Activated CD8-positive, alpha-beta memory T cell treated with anti-CD3 and anti-CD28 coated beads, Interleukin-2, amount 10 ng/mL, durations not matched to agents 7 days and 5 days (primary cell): Measurements from ENCODE around the gene SLC2A9. TPM values are rescaled to one million over a fixed set of nuclear protein-coding genes. Genes with fewer than 3 reads are reported as not detected.

ENCODE experiments used
- ATAC-seq: fragments of 150-1000 bp; cut with Tn5 transposase; one replicate; pipeline ENCODE4 v1.10.0; 2021; ENCODE audit warnings: moderate library complexity
- CTCF ChIA-PET: fragments of 350-600 bp; sonication (Branson Sonifier 250); formaldehyde crosslinking; loops from one replicate; lab custom pipeline; 2021; ENCODE audit warnings: antibody characterized with exemption; lab: Charles Lee
- DNase-seq: peaks from one replicate; pipeline ENCODE4 v3.0.0-alpha.2; 2020
- H3K27ac Mint-ChIP-seq: one replicate; pipeline ENCODE4 v1.8.0; 2021; ENCODE audit warnings: mild to moderate bottlenecking, mixed read lengths
- H3K27me3 Mint-ChIP-seq: one replicate; pipeline ENCODE4 v1.8.0; 2021; ENCODE audit warnings: mixed read lengths
- H3K36me3 Mint-ChIP-seq: one replicate; pipeline ENCODE4 v1.8.0; 2021; ENCODE audit warnings: mild to moderate bottlenecking, mixed read lengths
- H3K4me1 Mint-ChIP-seq: one replicate; pipeline ENCODE4 v1.8.0; 2021; ENCODE audit warnings: mixed read lengths
- H3K4me3 Mint-ChIP-seq: one replicate; pipeline ENCODE4 v1.8.0; 2021; ENCODE audit warnings: mild to moderate bottlenecking, moderate library complexity, mixed read lengths
- H3K9me3 Mint-ChIP-seq: one replicate; pipeline ENCODE4 v1.8.0; 2022; ENCODE audit warnings: low read depth, mixed read lengths
- total RNA-seq, 2 experiments: library from RNA; stranded (reverse); gene quantifications; one replicate each; pipeline ENCODE4 v1.2.3, GENCODE V29; 2021

Gene SLC2A9
- total RNA-seq, 2 experiments from 2014 or later, result 1.4 to 3.8 TPM

- Mint-ChIP-seq H3K4me3 (no peak overlapping the region), H3K9me3 (no peaks in the 10 kb centered on the region), H3K36me3 (no peaks in the 10 kb centered on the region), H3K4me1 (no peaks in the 10 kb centered on the region), H3K27ac (no peak overlapping the region), H3K27me3 (no peaks in the 10 kb centered on the region)
- DNase-seq (no peak), ATAC-seq (no peak)
- CTCF ChIA-PET, result no interaction called here
These were observed 71.7 kb downstream of the SLC2A9 start for GRCh38 chr4:9949573-9949972.

- ATAC-seq (no peak), DNase-seq (peak; percentile 23)
- CTCF ChIA-PET, result interaction anchor here (1.7 kb wide), 1 partner anchor 69 kb away, joined by 3 read pairs; no protein-coding TSS in a partner anchor
- no peaks in the 10 kb centered on the region for H3K36me3 Mint-ChIP-seq
- no peaks in the 10 kb centered on the region for H3K4me1 Mint-ChIP-seq
- H3K27me3 Mint-ChIP-seq, result no peaks in the 10 kb centered on the region
- H3K27ac Mint-ChIP-seq, result no peak overlapping the region
- no peak overlapping the region for H3K4me3 Mint-ChIP-seq
- H3K9me3 Mint-ChIP-seq, result no peaks in the 10 kb centered on the region
These were observed 73.9 kb downstream of the SLC2A9 start for GRCh38 chr4:9947168-9948062.

- Mint-ChIP-seq H3K4me3 (no peak overlapping the region), H3K27me3 (no peaks in the 10 kb centered on the region), H3K9me3 (no peaks in the 10 kb centered on the region), H3K27ac (no peak overlapping the region), H3K36me3 (no peaks in the 10 kb centered on the region), H3K4me1 (no peaks in the 10 kb centered on the region)
- CTCF ChIA-PET, result interaction anchor here (1.7 kb wide), 1 partner anchor 70 kb away, joined by 3 read pairs; no protein-coding TSS in a partner anchor
- ATAC-seq (no peak), DNase-seq (peak; percentile 22)
These were observed 75.1 kb downstream of the SLC2A9 start for GRCh38 chr4:9946170-9946569.

DNA sequence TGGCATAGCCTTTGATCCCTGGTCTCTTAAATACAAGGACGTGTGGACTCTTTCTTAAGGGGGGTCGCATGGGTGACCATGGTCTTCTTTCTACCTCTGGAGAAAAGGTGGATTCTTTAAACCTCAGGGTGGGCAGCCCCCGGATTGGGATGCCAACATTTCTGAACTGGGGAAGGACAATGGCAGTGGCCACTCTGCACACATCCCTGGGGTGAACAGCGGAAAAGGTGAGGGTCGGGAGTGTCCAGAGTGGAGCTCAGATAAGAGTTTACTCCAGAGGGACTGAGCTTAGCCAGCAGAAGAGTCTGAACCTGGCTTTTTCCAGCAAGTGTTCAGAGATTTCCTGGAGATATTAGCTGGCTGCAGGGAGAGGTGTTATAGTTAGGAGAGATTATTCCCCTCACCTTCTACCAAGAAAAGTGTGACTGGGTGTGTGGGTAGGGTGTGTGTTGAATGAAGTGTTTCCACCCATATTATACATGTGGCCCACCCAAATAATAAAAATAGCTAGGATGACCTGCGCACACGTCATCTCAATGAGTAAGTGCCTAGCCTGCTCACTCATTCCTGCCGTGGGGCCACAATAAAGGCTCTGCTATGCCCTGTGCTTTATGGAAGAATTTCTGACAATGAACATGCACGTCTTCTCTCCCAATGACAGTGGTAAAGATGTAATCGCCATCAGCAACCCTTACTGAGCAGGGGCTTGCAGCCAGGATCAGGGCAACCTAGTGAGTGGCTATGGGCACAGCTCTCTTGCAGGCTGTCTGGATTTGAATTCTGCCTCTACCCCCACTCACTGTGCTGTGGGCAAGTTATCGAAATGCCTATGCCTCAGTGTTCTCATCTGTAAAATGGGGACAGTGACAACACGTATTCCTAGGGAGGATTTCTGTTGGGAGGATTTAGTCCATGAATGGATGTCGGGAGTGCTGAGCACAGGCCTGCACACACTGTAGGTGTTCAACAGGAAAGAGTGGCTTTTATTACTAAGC, 76.6 kb downstream of the SLC2A9 start:
- H3K27ac Mint-ChIP-seq, result no peak overlapping the region
- peak; percentile 25 for DNase-seq
- no peaks in the 10 kb centered on the region for H3K36me3 Mint-ChIP-seq
- H3K4me1 Mint-ChIP-seq, result no peaks in the 10 kb centered on the region
- CTCF ChIA-PET, result interaction anchor here (0.8 kb wide), 1 partner anchor 70 kb away, joined by 3 read pairs; no protein-coding TSS in a partner anchor
- no peak for ATAC-seq
- no peaks in the 10 kb centered on the region for H3K9me3 Mint-ChIP-seq
- H3K27me3 Mint-ChIP-seq, result no peaks in the 10 kb centered on the region
- no peak overlapping the region for H3K4me3 Mint-ChIP-seq

- CTCF ChIA-PET, result no interaction called here
- no peaks in the 10 kb centered on the region for H3K27me3 Mint-ChIP-seq
- H3K36me3 Mint-ChIP-seq, result no peaks in the 10 kb centered on the region
- H3K27ac Mint-ChIP-seq, result no peak overlapping the region
- ATAC-seq, result no peak
- peak; percentile 22 for DNase-seq
- H3K4me3 Mint-ChIP-seq, result no peak overlapping the region
- no peaks in the 10 kb centered on the region for H3K9me3 Mint-ChIP-seq
- no peaks in the 10 kb centered on the region for H3K4me1 Mint-ChIP-seq
These were observed 77.5 kb downstream of the SLC2A9 start for GRCh38 chr4:9943761-9944160.

- H3K4me3 Mint-ChIP-seq, result no peak overlapping the region
- H3K27ac Mint-ChIP-seq, result no peak overlapping the region
- H3K36me3 Mint-ChIP-seq, result no peaks in the 10 kb centered on the region
- no peaks in the 10 kb centered on the region for H3K4me1 Mint-ChIP-seq
- CTCF ChIA-PET, result no interaction called here
- DNase-seq, result no peak
- H3K9me3 Mint-ChIP-seq, result no peaks in the 10 kb centered on the region
- ATAC-seq, result no peak
- no peaks in the 10 kb centered on the region for H3K27me3 Mint-ChIP-seq
These were observed 78.2 kb downstream of the SLC2A9 start for GRCh38 chr4:9942921-9943600.

- H3K27ac Mint-ChIP-seq, result no peak overlapping the region
- peaks cover 4% of the 10 kb centered on the region for H3K4me1 Mint-ChIP-seq
- no peak overlapping the region for H3K4me3 Mint-ChIP-seq
- no peak for ATAC-seq
- no peaks in the 10 kb centered on the region for H3K27me3 Mint-ChIP-seq
- H3K36me3 Mint-ChIP-seq, result no peaks in the 10 kb centered on the region
- H3K9me3 Mint-ChIP-seq, result no peaks in the 10 kb centered on the region
- DNase-seq, result no peak
- CTCF ChIA-PET, result no interaction called here
These were observed 79.2 kb downstream of the SLC2A9 start for GRCh38 chr4:9942139-9942538.

GRCh38 chr4:9940041-9940440, 81.3 kb downstream of the SLC2A9 start:
- Mint-ChIP-seq H3K4me1 (peaks cover 11% of the 10 kb centered on the region), H3K36me3 (no peaks in the 10 kb centered on the region), H3K27me3 (no peaks in the 10 kb centered on the region), H3K4me3 (no peak overlapping the region), H3K27ac (no peak overlapping the region), H3K9me3 (no peaks in the 10 kb centered on the region)
- no peak for ATAC-seq
- no peak for DNase-seq
- CTCF ChIA-PET, result interaction anchor here (1.0 kb wide), 1 partner anchor 12 kb away, joined by 3 read pairs; no protein-coding TSS in a partner anchor

GRCh38 chr4:9938933-9939332, 82.4 kb downstream of the SLC2A9 start:
- ATAC-seq, result no peak
- Mint-ChIP-seq H3K4me3 (no peak overlapping the region), H3K9me3 (no peaks in the 10 kb centered on the region), H3K27me3 (no peaks in the 10 kb centered on the region), H3K27ac (no peak overlapping the region), H3K4me1 (peaks cover 11% of the 10 kb centered on the region), H3K36me3 (no peaks in the 10 kb centered on the region)
- no peak for DNase-seq
- CTCF ChIA-PET, result no interaction called here

DNA sequence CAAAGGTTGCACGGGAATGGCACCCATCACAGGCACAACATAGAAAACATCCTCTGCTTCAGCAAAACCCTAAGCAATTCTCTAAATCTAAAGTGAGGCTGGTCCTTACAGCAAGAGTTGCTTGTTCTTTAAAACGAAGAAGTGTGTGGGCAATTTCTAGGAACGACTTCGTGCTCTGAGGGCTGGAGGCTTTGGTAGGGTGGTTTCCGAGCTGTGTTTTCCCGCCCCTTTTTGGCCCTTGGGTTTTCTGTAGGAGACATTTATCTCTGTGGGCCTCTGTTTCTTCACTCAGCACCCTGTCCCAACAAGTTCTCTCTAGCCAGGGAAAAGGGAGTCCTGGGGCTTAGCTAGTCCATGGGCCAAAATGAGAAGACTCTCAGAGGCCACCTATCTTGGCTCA, 84.2 kb downstream of the SLC2A9 start:
- no peaks in the 10 kb centered on the region for H3K27me3 Mint-ChIP-seq
- H3K4me3 Mint-ChIP-seq, result no peak overlapping the region
- H3K9me3 Mint-ChIP-seq, result no peaks in the 10 kb centered on the region
- no peak for DNase-seq
- H3K4me1 Mint-ChIP-seq, result peaks cover 11% of the 10 kb centered on the region
- CTCF ChIA-PET, result no interaction called here
- H3K36me3 Mint-ChIP-seq, result no peaks in the 10 kb centered on the region
- ATAC-seq, result no peak
- H3K27ac Mint-ChIP-seq, result peak overlapping the region; percentile 56

GRCh38 chr4:9936129-9936644, 85.1 kb downstream of the SLC2A9 start:
- Mint-ChIP-seq H3K36me3 (no peaks in the 10 kb centered on the region), H3K27ac (no peak overlapping the region), H3K27me3 (no peaks in the 10 kb centered on the region), H3K9me3 (no peaks in the 10 kb centered on the region), H3K4me1 (peaks cover 11% of the 10 kb centered on the region), H3K4me3 (no peak overlapping the region)
- CTCF ChIA-PET, result no interaction called here
- ATAC-seq, result no peak
- no peak for DNase-seq

GRCh38 chr4:9933956-9934355, 87.3 kb downstream of the SLC2A9 start:
- Mint-ChIP-seq H3K4me3 (no peak overlapping the region), H3K36me3 (no peaks in the 10 kb centered on the region)

GRCh38 chr4:9933184-9933583, 88.1 kb downstream of the SLC2A9 start:
- H3K27ac Mint-ChIP-seq, result no peak overlapping the region
- H3K9me3 Mint-ChIP-seq, result no peaks in the 10 kb centered on the region
- H3K36me3 Mint-ChIP-seq, result no peaks in the 10 kb centered on the region
- no peak for ATAC-seq
- DNase-seq, result no peak
- H3K4me1 Mint-ChIP-seq, result peaks cover 11% of the 10 kb centered on the region
- H3K27me3 Mint-ChIP-seq, result peaks cover 6% of the 10 kb centered on the region
- CTCF ChIA-PET, result no interaction called here
- H3K4me3 Mint-ChIP-seq, result no peak overlapping the region

More at GRCh38 chr4:9933956-9934355, 87.3 kb downstream of the SLC2A9 start:
- Mint-ChIP-seq H3K27ac (no peak overlapping the region), H3K4me1 (peaks cover 11% of the 10 kb centered on the region), H3K27me3 (peaks cover 6% of the 10 kb centered on the region), H3K9me3 (no peaks in the 10 kb centered on the region)
- ATAC-seq, result no peak
- no peak for DNase-seq
- CTCF ChIA-PET, result no interaction called here
